ENCODE measurements around the gene IMPG2. TPM values are rescaled to one million over a fixed set of nuclear protein-coding genes. Genes with fewer than 3 reads are reported as not detected.

Gene IMPG2
- total RNA-seq, 1 donor from 2014 or later, result 0.17 TPM

- H3K27me3 ChIP-seq (ENCODE audit: control insufficient read depth, insufficient read depth, low read length), result no peaks in the 10 kb centered on the region
- TF ChIP-seq, protein P1, sequence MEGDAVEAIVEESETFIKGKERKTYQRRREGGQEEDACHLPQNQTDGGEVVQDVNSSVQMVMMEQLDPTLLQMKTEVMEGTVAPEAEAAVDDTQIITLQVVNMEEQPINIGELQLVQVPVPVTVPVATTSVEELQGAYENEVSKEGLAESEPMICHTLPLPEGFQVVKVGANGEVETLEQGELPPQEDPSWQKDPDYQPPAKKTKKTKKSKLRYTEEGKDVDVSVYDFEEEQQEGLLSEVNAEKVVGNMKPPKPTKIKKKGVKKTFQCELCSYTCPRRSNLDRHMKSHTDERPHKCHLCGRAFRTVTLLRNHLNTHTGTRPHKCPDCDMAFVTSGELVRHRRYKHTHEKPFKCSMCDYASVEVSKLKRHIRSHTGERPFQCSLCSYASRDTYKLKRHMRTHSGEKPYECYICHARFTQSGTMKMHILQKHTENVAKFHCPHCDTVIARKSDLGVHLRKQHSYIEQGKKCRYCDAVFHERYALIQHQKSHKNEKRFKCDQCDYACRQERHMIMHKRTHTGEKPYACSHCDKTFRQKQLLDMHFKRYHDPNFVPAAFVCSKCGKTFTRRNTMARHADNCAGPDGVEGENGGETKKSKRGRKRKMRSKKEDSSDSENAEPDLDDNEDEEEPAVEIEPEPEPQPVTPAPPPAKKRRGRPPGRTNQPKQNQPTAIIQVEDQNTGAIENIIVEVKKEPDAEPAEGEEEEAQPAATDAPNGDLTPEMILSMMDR (IDR thresholded peaks at IDR 0.05; ENCODE audit: insufficient read depth, low read length, poor library complexity, severe bottlenecking), result no peak
- no peaks in the 10 kb centered on the region for H3K36me3 ChIP-seq (ENCODE audit: control insufficient read depth, insufficient read depth, low read length)
- no peak for DNase-seq (ENCODE audit: low read depth)
- no peak overlapping the region for H3K4me3 ChIP-seq (ENCODE audit: low read depth, low read length)
These were observed 48.6 kb downstream of the IMPG2 start for GRCh38 chr3:101271728-101272127.

DNA sequence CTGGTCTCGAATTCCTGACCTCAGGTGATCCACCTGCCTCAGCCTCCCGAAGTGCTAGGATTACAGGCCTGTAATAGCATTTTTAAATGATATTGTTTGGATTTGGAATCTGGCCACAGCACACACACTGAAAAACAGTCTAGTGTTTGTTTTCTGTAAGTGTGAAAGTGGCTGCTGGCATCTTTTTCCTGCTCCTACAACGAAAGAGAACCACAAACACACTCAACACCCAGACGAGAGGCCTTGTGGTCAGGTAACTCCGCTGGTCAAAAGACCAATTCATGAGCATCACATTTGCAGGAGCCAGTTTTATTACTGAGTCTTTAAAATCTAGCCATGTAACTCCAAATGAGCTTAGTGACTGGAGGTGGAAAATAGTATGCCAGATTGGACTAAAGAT lies 50.2 kb downstream of the IMPG2 start:
- Histone ChIP-seq H3K27me3 (ENCODE audit: control insufficient read depth, insufficient read depth, low read length) (no peaks in the 10 kb centered on the region), H3K4me3 (ENCODE audit: low read depth, low read length) (no peak overlapping the region), H3K36me3 (ENCODE audit: control insufficient read depth, insufficient read depth, low read length) (no peaks in the 10 kb centered on the region)
- TF ChIP-seq, protein P1 (IDR thresholded peaks at IDR 0.05; ENCODE audit: insufficient read depth, low read length, poor library complexity, severe bottlenecking), result no peak
- DNase-seq (ENCODE audit: low read depth), result no peak

DNA sequence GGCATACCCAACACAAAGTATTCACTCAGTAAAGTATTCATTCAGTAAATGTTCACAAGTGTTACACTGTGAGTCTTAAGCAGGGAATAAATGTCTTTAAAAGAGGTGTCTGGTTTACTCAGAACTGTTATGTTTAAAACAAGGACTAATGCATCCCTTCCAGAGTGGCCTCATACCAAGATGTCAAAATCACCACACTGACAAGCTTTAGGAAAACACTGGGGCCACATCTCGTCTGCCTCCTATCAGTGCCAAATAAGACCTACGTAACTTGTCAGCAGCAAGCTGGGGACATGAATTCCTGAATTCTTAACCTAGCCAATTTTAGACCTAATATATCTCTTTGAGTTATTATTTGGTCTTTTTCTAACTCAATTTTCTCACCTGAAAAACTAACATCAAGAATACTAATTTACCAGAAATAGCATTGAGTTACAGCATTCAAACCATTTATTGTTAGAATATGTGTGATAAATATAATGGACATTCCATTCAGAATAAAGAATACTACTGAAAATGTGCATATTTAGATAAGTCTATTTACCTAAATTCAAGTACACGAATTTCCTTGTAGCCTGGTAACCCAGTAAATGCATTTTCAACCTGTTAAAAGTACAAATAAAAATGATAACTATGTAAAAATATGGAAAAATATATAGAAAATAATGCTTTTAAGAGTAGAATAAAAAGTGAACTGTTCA lies 51.3 kb downstream of the IMPG2 start:
- TF ChIP-seq, protein P1 (IDR thresholded peaks at IDR 0.05; ENCODE audit: insufficient read depth, low read length, poor library complexity, severe bottlenecking), result no peak

GRCh38 chr3:101268141-101268540 lies 52.2 kb downstream of the IMPG2 start:
- Histone ChIP-seq H3K27me3 (ENCODE audit: control insufficient read depth, insufficient read depth, low read length) (no peaks in the 10 kb centered on the region), H3K36me3 (ENCODE audit: control insufficient read depth, insufficient read depth, low read length) (no peaks in the 10 kb centered on the region), H3K4me3 (ENCODE audit: low read depth, low read length) (no peak overlapping the region)
- no peak for DNase-seq (ENCODE audit: low read depth)
- TF ChIP-seq, protein P1 (IDR thresholded peaks at IDR 0.05; ENCODE audit: insufficient read depth, low read length, poor library complexity, severe bottlenecking), result no peak

More for the DNA sequence above, 51.3 kb downstream of the IMPG2 start:
- no peak for DNase-seq (ENCODE audit: low read depth)
- Histone ChIP-seq H3K27me3 (ENCODE audit: control insufficient read depth, insufficient read depth, low read length) (no peaks in the 10 kb centered on the region), H3K36me3 (ENCODE audit: control insufficient read depth, insufficient read depth, low read length) (no peaks in the 10 kb centered on the region), H3K4me3 (ENCODE audit: low read depth, low read length) (no peak overlapping the region)

- Histone ChIP-seq H3K36me3 (ENCODE audit: control insufficient read depth, insufficient read depth, low read length) (no peaks in the 10 kb centered on the region), H3K4me3 (ENCODE audit: low read depth, low read length) (no peak overlapping the region), H3K27me3 (ENCODE audit: control insufficient read depth, insufficient read depth, low read length) (no peaks in the 10 kb centered on the region)
- TF ChIP-seq, protein P1 (IDR thresholded peaks at IDR 0.05; ENCODE audit: insufficient read depth, low read length, poor library complexity, severe bottlenecking), result no peak
- DNase-seq (ENCODE audit: low read depth), result no peak
These were observed 53.8 kb downstream of the IMPG2 start for GRCh38 chr3:101266566-101266965.

GRCh38 chr3:101266071-101266470 lies 54.3 kb downstream of the IMPG2 start:
- TF ChIP-seq, protein P1 (IDR thresholded peaks at IDR 0.05; ENCODE audit: insufficient read depth, low read length, poor library complexity, severe bottlenecking), result no peak
- H3K4me3 ChIP-seq (ENCODE audit: low read depth, low read length), result no peak overlapping the region
- no peak for DNase-seq (ENCODE audit: low read depth)
- H3K27me3 ChIP-seq (ENCODE audit: control insufficient read depth, insufficient read depth, low read length), result no peaks in the 10 kb centered on the region
- H3K36me3 ChIP-seq (ENCODE audit: control insufficient read depth, insufficient read depth, low read length), result no peaks in the 10 kb centered on the region

Measured in kidney epithelial cell (primary cell).